ENCODE results near the gene MYO5B. TPM values are rescaled to one million over a fixed set of nuclear protein-coding genes. Genes with fewer than 3 reads are reported as not detected.

The MYO5B gene
- total and polyA plus RNA-seq, 9 of the 15 experiments (the other 6 are each of a cell fraction or from before 2014, with no cell fraction given) = 0.07 to 0.42 (median 0.28) TPM

GRCh38 chr18:50002781-50003180 lies 192.2 kb downstream of the MYO5B start (continued):
- TF ChIP-seq BMI1 (IDR thresholded peaks at IDR 0.05; ENCODE audit: low read length) = no peak

GRCh38 chr18:50000227-50000626 lies 194.7 kb downstream of the MYO5B start:
- H3K79me2 ChIP-seq (ENCODE audit: control insufficient read depth, insufficient read depth, low read length) = no peaks in the 10 kb centered on the region
- POLR2A ChIA-PET = interaction anchor here (0.8 kb wide), 1 partner anchor 67 kb away, joined by 3 read pairs; no protein-coding TSS in a partner anchor
- no peak overlapping the region for H3K4me3 ChIP-seq
- H3K9me1 ChIP-seq (ENCODE audit: control insufficient read depth, insufficient read depth, low read length) = no peaks in the 10 kb centered on the region
- no peak overlapping the region for H3K4me2 ChIP-seq (ENCODE audit: insufficient read depth, low read length)
- no peak for ATAC-seq
- H3K27me3 ChIP-seq (ENCODE audit: control insufficient read depth in 2 of 2, insufficient read depth in 2 of 2, low read length in 2 of 2) = peaks cover 0 to 11% of the 10 kb centered on the region in 2 experiments; a peak in 4 of 5 replicates
- no peak overlapping the region for H2AFZ ChIP-seq (ENCODE audit: low read depth, low read length)
- in situ Hi-C loops (cut with MboI) = no loop called here
- FAIRE-seq = no peak
- 2% methylated on average over 5 of the region's 5 CpGs for WGBS (ENCODE audit: insufficient coverage, low coverage, missing lambda C conversion rate)
- H3K4me1 ChIP-seq (replicated peaks in 1 of 2; ENCODE audit: control insufficient read depth in 2 of 2, insufficient read depth in 2 of 2, low read length in 2 of 2) = no peaks in the 10 kb centered on the region
- CTCF ChIA-PET (ENCODE audit: low intra/inter-chr PET ratio) = no interaction called here
- BruUV-seq (replicated peaks) = no TSS peak
- intact Hi-C loops (cut with micrococcal nuclease) = no loop called here
- no peaks in the 10 kb centered on the region for H4K20me1 ChIP-seq (replicated peaks; ENCODE audit: control insufficient read depth, insufficient read depth, low read length)
- no peaks in the 10 kb centered on the region for H3K9me3 ChIP-seq (replicated peaks; ENCODE audit: control insufficient read depth, insufficient read depth, low read depth, low read length)
- no peak for DNase-seq (ENCODE audit: extremely low read depth in 1 of 4, low spot score in 3 of 4)
- no peak overlapping the region for H3K27ac ChIP-seq (ENCODE audit: extremely low read depth, low read depth, low read length)
- no peaks in the 10 kb centered on the region for H3K36me3 ChIP-seq (ENCODE audit: control insufficient read depth, insufficient read depth, low read length)
- H3K9ac ChIP-seq (ENCODE audit: insufficient read depth in 1 of 2, low read depth in 2 of 2, low read length in 2 of 2) = no peak overlapping the region
- TF ChIP-seq FUS (optimal IDR thresholded peaks at IDR 0.05; ENCODE audit: low read depth, low read length) (no peak), CBFA2T2 (conservative IDR thresholded peaks at IDR 0.05) (no peak), CLOCK (CRISPR knock-in tag; IDR thresholded peaks at IDR 0.05; ENCODE audit: borderline replicate concordance) (no peak), ZFP30 (CRISPR knock-in tag; IDR thresholded peaks at IDR 0.05; ENCODE audit: borderline replicate concordance) (no peak), EP300 (IDR thresholded peaks at IDR 0.05; ENCODE audit: low read length) (no peak), ESRRA (IDR thresholded peaks at IDR 0.05; ENCODE audit: borderline replicate concordance, low read depth) (no peak), SUPT5H (IDR thresholded peaks at IDR 0.05) (no peak), ZBTB40 (IDR thresholded peaks at IDR 0.05) (no peak), ZBTB40 (CRISPR knock-in tag; IDR thresholded peaks at IDR 0.05) (no peak)
